GM21447 (cell line): ENCODE data around the gene BCAS1.
A peak's percentile ranks its signal among the peaks of the same experiment; 100 is the strongest.
"Not testable (repeated sequence)": the region's sequence is repeated elsewhere in the genome, so short reads cannot be mapped to it uniquely, and the experiment has no call there.

Experiments used
- ATAC-seq: cut with Tn5 transposase; IDR thresholded peaks from one replicate; pipeline ENCODE4 v1.9.1; 2021; ENCODE audit not compliant: unreplicated experiment

The BCAS1 gene

DNA sequence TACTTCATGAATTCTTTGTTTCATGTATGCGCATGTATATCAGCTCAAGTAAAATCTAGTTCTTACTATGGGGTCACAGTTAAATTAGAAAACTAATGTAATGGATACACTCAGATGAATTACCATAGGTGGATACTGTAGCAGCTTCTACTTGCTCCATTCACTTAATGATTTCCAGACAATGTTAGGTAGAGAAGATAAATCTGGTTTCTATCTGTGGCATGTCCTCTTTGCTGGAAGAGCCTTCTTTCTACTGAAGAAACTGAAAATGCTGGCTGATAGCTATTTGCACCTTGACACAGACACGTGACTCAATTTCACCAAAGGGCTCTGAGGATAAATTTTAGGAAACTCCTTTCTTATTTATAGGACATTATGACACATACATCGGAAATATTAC lies 49.5 kb downstream of the BCAS1 start:
- no peak for ATAC-seq

DNA sequence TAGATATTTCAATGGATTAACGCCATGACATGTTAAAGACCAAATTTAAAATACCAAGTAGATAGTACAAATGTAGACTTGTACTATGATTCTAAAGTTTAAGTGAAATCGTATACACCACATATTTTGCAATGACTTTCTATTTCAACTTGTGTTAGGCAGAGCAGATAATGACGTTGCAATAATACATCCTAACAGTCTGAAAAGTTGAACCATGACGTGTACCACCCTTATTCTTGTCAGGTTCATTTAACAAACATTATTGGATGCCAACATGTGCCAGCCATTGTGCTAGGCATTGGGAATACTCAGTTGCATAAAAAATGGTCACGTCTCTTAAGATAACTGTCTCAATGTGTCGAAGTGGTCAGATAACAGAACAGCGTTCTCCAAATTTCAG lies 50.0 kb downstream of the BCAS1 start:
- ATAC-seq = no peak

GRCh38 chr20:54019585-54019984 lies 50.8 kb downstream of the BCAS1 start:
- ATAC-seq = no peak

DNA sequence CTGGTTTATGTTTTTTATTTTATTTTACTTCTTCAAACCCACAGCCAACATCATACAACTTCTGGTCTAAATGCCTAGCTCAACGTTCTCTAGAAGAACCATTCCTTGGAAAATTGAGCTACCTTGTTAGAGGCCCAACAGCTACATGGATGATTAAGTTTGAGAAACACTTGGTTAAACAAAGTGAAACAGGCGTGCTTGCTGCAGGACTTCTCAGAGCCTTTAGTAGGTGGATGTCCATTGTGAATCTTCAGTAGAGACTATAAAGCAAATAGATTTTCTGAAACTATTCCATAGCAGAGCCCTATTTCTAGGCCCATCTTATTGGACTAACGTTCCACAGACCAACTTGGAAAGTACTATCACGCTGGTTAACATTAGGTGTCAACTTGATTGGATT lies 51.3 kb downstream of the BCAS1 start:
- no peak for ATAC-seq

- peak; percentile 91 for ATAC-seq
These were observed 52.5 kb downstream of the BCAS1 start for GRCh38 chr20:54017846-54018245.

- no peak for ATAC-seq
These were observed 54.9 kb downstream of the BCAS1 start for GRCh38 chr20:54015496-54015895.

DNA sequence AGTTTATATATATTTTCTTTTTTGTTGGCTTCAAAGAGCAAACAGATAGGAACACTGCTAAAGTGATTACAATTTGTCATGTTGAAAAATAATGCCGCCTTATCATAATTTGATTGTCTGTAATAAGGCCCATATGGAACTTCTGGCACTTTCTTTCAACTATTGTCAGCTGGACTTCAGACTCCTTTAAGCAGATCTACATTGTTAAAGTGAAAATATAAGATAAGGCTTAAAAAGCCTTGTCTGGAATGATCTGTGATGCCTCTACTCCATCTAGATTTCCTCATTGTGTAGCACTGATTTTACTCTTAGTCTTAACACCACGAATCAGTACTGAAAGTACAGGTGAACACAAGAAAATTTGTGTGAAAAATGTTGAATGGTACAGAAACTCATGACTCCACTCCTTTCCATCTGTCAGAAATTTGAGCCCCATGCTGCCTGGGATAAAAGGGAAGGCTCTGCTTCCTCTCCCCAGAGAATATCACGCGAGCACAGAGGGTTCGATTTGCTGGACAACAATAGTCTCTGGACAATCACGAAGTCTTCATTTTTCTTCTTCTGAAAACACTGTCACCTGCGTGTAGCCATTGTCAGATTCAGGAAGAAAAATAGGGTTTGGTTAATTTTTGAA lies 56.0 kb downstream of the BCAS1 start:
- ATAC-seq = no peak

GRCh38 chr20:54013471-54013870 lies 56.9 kb downstream of the BCAS1 start:
- no peak for ATAC-seq

- no peak for ATAC-seq
These were observed 59.0 kb downstream of the BCAS1 start for GRCh38 chr20:54011346-54011745.

- ATAC-seq = not testable (repeated sequence)
These were observed 64.2 kb downstream of the BCAS1 start for GRCh38 chr20:54006216-54006615.

DNA sequence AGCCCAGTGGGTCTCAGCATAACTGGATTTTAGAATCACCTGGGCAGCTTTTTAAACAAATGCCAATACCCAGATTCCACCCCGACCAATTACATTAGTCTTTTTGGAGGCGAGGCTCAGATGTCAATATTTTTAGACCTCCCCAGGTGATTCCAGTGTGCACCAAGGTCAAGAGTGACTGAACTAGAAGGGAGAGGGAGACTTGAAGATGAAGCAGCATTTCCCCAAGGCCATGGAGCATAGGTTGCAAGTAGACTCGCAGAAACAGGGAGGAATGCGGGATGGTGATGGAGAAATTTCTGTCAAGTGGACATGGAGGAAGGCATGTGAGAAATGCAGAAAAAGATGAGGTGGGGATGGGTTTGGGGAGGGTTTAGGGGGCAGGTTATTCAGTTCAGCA lies 64.9 kb downstream of the BCAS1 start:
- ATAC-seq = no peak

GRCh38 chr20:54004445-54004844 lies 65.9 kb downstream of the BCAS1 start:
- peak; percentile 99 for ATAC-seq

DNA sequence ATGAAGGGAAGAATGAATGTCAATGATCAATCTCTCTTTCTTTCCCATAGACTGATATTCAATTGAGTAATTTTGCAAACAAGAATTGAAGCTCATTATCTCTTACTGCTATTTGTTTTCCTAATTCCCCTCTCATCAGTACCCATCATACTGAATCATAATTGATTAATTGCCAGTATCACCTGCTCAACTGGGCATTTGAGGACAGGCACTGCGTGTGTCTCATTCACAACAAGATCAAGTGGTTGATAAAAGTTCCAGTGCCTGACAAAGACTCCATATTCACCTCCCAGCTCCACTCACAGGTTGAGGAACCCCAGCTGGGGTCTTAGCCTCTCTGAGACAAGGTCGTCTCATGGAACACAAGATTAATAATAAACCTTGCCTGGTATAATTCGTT lies 67.7 kb downstream of the BCAS1 start:
- ATAC-seq = no peak

DNA sequence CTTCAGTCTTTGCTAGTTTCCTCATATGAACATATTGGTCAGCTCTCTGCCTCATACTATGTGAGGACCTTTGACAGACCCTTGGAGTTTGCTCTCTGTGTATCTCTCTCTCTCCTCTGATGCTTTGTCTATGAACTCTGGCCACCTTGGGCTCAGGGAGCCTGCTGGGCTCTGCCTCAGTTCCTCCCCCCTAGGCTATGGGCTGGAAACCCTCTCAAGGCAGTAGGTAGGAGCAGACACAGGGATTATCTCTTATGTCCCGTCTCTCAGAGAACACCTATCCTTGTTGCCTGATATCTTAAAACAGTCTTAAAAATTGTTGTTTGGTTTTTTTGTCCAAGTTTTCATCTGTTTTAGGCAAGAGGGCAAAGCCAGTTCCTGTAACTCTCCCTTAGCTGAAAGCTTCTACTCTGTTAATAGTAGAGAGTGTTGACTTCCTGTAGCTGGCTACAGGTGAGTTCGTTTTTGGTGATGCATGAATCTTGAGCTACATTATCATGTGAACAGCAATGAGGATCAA lies 68.3 kb downstream of the BCAS1 start:
- no peak for ATAC-seq

- no peak for ATAC-seq
These were observed 69.5 kb downstream of the BCAS1 start for GRCh38 chr20:54000914-54001313.

DNA sequence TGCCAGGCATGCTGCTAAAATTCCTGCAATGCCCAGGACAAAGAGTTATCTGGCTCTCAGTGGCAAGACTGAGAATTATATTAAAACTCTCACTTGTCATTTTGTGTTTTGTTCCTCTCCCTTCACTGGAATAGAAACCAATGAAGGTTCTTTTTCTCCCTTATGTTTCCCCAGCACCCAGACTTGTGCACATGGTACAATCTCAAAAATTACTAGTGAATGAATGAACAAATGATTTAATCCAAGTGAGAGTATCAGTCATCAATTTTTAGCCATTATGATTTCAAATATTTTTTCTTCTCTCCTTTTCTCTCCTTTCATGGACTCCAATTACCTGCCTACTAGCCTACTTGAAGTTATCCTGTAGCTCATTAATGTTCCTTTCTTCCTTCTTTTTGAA lies 70.1 kb downstream of the BCAS1 start:
- no peak for ATAC-seq

- no peak for ATAC-seq
These were observed 71.3 kb downstream of the BCAS1 start for GRCh38 chr20:53999077-53999476.

GRCh38 chr20:53996584-53997486 lies 73.6 kb downstream of the BCAS1 start:
- ATAC-seq = no peak

DNA sequence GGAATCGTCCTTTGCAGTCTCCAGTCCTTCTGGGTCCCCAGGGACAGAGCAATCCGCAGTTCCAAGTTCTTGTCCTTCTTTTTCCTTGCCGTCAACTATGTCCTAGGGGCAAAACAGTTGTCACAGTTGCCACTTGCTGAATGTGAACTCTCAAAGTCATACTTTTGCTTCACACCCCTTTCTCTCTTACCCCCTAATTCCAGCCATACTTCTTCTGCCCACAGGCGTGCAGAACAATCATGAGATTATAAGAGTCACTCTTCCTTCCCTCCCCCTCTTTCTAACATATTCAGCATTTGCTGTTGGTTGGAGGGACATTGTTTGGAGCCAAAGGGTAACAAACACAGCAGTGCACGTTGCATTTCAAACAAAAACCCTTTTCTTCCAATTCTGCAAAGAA lies 74.4 kb downstream of the BCAS1 start:
- ATAC-seq = no peak

DNA sequence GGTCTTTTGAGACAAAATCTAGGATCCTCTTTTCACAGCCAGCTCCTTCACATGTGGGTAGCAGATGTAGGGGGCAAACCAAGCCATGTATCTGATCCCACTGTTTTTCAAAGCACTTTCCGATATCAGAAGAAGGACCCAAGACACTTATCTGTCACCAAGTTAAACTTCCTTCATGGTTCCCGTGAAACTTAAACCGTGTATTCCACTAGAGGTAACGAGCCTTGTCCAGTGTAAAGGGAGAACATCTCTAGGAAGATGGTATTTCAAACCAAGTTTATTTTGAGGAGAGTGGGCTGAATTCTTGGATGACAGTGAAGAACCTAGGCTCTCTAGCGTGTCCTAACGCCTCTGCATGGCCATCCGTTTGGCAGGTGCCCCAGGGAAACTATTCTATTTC lies 76.3 kb downstream of the BCAS1 start:
- no peak for ATAC-seq

DNA sequence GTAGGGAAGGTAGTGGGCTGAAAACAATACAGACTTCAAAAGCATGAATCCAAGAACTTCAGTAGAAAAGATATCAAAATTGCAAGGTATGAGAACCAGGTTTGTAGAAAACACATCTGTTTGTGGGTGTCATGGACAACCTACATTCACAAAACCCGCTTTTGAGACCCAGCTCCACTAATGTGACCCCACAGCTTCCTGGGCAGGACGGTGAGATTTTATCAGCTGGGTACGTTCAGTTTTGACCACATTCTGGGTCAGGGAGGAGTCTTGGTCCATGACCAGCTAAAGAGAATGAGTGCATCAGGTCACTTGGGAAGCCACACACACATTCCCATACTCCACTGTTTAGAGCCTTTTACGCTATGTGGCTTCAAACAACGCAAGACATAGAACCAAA lies 77.1 kb downstream of the BCAS1 start:
- no peak for ATAC-seq

DNA sequence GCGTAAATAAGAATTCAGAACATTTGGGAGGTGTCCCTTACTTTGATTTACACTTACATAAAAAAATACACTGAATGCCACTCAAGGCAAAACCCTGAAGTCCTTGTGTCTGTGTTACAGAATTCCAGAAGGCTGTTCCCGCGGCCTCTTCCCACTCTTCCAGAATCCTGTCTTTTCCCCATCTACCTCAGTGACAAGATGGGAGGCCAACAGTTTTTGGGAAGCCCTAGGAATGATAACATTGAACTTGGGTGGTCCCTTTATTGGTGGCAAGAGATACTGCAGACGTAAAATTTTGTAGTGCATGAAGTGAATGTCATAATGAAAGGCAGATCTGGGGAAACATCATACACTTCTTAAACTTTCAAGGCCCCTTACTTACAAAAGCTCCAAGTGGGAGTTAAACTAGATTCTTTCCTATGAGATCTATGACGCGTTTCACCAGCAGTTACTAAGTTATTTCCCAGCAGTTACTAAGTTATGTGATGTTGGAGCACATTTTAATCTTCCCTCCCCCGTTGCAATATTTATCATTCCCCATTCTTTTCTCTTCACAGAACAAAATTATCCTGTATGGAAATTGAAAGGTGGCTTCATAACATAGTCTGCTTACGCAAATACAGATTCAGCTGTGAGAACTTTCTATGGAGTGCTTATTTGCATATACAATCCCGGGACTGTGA lies 79.5 kb downstream of the BCAS1 start:
- no peak for ATAC-seq
